NCI-H1092 (cell line): ENCODE results near the gene ACTL10.
A peak's percentile ranks its signal among the peaks of the same experiment; 100 is the strongest.
"Not testable (repeated sequence)": the region's sequence is repeated elsewhere in the genome, so short reads cannot be mapped to it uniquely, and the experiment has no call there.

Source experiments
- DNase-seq: peaks from one replicate; lab custom pipeline; 2025; lab: John Stamatoyannopoulos, UW

The ACTL10 gene

DNA sequence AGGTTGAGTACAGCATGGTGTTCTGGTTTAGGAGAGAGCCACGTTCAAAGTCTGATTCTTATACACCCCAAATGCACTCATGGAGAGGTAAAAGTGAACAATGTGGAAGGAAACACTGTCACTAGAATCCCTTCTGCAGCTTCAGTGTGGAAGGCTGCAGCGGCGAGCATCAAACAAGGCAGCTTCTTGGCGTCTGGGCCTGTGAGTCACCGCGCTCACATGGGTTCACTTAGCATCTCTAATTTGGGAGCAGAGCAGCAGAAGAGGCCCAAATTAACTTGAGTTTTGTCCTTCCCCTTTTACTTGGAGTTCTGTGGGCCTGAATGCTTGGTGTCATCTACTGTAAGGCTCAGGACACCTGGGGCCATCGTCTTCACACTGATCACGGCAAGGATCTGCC, 30.4 kb downstream of the ACTL10 start:
- DNase-seq: no peak

DNA sequence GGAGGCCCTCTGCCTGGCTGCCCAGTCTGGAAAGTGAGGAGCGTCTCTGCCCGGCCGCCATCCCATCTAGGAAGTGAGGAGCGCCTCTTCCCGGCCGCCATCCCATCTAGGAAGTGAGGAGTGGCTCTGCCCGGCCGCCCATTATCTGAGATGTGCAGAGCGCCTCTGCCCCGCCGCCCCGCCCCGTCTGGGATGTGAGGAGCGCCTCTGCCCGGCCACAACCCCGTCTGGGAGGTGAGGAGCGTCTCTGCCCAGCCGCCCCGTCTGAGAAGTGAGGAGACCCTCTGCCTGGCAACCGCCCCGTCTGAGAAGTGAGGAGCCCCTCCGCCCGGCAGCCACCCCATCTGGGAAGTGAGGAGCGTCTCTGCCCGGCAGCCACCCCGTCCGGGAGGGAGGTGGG, 32.2 kb downstream of the ACTL10 start:
- DNase-seq: not testable (repeated sequence)

DNA sequence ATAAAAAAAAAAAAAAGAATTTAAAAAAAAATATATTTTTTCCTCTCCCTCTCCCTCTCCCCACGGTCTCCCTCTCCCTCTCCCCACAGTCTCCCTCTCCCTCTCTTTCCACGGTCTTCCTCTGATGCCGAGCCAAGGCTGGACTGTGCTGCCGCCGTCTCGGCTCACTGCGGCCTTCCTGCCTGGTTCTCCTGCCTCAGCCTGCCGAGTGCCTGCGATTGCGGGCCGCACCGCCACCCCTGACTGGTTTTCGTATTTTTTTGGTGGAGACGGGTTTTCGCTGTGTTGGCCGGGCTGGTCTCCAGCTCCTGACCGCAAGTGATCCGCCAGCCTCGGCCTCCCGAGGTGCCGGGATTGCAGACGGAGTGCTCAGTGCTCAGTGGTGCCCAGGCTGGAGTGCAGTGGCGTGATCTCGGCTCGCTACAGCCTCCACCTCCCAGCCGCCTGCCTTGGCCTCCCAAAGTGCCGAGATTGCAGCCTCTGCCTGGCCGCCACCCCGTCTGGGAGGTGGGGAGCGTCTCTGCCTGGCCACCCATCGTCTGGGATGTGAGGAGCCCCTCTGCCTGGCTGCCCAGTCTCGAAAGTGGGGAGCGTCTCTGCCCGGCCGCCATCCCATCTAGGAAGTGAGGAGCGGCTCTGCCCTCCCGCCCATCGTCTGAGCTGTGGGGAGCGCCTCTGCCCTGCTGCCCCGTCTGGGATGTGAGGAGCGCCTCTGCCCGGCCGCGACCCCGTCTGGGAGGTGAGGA, 34.1 kb downstream of the ACTL10 start:
- not testable (repeated sequence) for DNase-seq

DNA sequence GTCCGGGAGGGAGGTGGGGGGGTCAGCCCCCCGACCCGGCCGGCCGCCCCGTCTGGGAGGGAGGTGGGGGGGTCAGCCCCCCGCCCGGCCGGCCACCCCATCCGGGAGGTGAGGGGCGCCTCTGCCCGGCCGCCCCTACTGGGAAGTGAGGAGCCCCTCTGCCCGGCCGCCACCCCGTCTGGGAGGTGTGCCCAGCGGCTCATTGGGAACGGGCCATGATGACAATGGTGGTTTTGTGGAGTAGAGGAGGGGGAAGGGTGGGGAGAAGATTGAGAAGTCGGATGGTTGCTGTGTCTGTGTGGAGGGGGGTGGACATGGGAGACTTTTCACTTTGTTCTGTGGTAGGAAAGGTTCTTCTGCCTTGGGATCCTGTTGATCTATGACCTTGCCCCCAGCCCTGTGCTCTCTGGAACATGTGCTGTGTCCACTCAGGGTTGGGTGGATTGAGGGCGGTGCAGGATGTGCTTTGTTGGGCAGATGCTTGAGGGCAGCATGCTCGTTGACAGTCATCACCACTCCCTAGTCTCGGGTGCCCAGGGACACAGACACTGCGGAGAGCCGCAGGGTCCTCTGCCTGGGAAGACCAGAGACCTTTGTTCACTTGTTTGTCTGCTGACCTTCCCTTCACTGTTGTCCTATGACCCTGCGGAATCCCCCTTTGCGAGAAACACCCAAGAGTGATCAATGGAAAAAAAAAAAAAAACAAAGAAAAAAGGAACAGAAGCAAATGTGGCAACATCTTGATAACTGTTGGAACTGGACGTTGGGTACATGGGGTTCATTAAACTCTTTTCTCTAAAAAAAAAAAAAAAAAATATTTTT, 35.1 kb downstream of the ACTL10 start:
- DNase-seq: no peak

DNA sequence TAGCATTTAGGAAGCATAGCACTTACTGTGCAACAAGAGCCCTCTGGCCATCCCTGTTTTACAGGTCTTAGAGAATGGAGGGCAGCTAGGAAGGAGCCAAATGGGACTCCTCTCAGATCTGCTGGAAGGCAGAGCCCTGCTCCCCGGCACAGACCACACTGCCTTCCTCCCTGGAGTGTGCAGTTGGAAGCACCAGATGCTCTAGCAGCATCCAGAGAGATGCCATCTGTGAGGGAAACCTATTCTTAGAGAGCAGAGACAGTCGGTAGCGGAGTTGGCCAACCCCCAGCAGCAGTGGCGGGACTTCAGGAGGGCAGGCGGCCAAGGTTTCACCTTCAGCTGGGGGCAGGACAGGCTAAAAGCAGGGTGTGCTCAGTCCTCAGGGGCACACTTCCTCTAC, 36.1 kb downstream of the ACTL10 start:
- peak; percentile 42 for DNase-seq

DNA sequence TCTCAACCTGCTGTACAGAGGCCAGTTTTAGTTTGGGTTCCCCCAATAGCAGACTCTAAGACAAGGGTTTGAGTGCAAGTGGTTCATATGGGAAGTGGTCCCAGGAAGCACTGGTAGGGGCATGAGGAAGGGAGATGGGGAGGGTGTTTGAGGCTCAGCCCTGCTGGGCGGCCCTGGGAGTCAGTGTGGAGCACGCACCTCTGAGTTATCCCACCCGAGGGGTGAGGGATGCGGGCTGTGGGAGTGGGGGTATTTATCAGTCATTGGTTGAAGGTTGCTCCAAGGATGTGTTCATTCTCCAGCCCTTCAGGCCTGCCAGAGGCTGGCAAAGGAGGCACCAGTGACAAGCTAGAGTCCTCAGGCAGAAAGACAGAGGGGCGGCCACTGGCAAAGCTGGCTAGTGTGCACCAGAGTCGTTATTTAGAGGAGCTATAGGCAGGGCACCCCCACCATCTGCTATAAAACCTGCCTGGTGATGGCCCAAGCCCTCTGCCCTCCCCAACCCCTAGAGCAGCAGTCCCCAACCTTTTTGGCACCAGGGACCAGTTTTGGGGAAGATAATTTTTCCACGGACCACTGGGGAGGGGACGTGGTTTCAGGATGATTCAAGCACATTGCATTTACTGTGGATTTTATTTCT, 36.9 kb downstream of the ACTL10 start:
- DNase-seq: no peak

DNA sequence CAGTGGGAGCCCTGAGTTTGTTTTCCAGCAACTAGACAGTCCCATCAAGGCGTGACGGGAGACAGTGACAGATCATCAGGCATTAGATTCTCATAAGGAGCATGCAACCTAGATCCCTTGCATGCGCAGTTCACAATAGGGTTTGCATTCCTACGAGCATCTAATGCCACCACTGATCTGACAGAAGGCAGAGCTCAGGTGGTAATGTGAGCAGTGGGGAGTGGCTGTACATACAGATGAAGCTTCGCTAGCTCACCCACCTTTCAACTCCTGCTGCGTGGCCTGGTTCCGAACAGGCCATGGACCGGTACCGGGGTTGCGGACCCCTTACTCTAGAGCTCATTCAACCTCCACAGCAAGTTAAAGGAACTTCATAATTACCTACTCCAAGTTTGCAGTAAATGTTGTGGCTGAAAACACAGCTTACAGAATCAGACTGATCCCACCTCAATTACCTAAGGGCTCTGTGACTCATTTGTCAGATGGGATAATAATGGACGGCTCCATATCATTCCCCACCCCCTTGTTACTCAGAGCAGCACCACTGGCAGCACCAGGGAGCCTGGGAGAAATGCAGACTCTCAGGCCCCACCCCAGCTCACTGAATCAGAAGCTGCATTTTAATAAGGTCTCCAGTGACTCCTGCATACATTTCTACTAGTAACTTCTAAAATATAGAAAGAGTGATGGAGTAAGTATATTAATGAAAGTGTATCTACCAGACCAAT, 37.6 kb downstream of the ACTL10 start:
- DNase-seq: no peak

DNA sequence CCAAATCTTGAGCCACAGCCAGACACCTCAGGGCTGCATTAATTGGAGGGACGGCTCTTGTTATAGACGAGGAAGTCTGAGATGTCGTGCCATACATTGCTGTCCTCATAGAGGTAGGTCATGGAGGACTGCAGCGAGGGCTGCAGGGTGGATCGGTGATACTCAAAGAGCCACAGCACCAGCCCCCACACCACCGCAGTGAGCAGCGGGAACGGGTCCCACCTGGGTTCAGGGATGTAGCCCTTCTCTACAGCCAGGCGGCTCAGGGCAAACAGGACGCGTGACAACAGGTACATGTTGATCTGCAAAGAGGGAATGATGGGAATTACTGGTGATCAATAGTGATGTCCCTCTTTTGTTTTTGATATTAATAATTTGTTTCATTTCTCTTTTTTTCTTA, 40.9 kb downstream of the ACTL10 start:
- no peak for DNase-seq

DNA sequence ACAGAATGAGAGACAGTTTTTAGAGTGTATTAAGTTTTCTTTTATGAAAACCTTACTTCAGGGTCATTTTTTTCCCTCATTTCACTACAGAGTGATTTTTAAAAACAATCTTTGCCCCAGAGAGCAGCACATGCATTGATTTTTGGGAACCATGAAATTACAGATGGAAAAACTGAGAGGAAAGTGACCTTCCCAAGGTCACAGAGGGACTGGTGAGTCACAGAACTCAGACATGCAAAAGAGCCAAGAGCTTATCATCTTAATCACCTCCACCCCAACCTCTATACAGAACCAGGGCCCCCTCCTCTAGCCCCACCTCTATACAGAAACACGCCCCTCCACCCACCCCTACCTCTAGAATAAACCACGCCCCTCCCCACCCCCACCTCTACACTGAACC, 42.7 kb downstream of the ACTL10 start:
- DNase-seq: no peak

DNA sequence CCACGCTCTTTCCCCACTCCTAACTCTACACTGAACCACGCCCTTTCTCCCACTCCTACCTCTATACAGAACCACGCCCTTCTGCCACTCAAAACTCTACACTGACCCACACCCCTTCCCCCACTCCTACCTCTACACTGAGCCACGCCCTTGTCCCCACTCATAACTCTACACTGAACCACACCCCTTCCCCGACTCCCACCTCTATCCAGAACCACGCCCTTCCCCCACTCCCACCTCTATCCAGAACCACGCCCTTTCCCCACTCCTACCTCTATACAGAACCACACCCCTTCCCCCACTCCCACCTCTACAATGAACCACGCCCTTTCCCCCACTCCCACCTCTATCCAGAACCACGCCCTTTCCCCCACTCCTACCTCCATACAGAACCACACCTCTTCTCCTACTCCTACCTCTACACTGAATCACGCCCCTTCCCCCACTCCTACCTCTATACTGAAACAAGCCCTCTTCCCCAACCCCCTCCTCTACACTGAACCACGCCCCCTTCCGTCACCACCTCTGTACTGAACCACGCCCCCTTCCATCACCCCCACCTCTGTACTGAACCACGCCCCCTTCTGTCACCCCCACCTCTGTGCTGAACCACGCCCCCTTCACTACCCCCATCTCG, 43.3 kb downstream of the ACTL10 start:
- DNase-seq: no peak

DNA sequence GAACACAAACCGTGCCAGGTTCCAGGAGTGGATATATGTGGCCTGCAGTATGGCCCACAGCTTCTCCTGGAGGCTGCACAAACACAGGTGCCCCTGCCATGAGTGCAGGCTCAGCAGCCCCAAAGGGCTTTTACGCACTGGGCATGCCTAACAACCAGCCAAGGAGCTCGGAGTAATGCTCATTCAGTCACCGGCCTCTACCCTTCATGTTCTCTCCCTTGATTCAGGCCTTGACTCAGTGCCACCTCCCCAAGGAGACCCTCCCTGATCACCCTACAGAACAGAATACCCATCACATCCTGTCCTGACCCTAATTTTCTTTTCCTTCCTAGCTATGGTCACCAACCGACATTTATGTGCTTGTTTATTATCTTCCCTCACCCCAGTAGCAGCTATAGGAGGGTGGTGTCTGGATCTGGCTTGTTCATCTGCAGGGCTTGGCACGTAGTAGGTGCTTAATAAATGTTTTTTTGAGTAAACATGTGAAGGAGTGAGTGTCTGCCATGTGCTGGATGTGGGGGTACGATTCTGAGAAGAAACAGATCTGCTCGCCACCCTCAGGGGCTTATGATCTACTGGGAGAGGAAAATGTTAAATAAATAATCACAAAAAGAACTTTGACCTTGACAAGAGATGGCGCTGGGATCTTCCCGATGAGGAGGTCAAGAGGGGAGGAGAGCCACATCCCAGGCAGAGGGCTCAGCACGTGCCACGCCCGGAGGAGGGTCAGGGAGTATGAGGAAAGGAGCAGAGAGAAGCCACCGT, 44.1 kb downstream of the ACTL10 start:
- DNase-seq: no peak

DNA sequence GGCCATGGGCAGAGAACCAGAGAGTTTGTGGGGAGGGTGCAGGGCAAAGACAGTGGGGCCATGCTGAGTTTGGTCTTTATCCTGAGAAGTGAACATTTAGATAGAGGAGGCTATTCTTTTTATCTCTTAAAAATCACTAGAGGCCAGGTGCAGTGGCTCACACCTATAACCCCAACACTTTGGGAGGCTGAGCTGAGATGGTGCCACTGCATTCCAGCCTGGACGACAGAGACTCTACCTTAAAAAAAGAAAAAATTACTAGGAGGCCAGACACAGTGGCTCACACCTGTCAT, 44.6 kb downstream of the ACTL10 start:
- no peak for DNase-seq

DNA sequence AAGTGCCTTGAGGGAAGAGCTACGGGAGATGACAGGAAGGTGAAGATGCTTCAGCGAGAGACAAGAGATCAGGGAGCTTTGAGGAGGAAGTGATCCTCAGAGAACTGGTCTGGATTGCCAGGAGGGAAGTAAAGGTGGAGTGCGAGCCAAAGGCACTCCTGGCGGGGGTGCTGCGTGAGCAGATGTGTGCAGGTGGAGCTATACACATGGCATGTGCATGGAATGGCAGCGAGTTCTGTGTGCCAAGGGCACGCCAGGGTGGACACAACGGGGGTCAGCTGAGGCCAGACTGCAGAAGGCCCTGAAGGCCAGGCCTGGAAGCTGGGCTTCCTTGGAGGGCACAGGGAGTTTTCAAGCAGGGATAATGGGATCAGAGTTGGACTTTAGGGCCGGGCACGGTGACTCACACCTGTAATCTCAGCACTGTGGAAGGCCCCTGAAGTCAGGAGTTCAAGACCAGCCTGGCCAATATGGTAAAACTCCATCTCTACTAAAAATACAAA, 47.2 kb downstream of the ACTL10 start:
- DNase-seq: no peak

DNA sequence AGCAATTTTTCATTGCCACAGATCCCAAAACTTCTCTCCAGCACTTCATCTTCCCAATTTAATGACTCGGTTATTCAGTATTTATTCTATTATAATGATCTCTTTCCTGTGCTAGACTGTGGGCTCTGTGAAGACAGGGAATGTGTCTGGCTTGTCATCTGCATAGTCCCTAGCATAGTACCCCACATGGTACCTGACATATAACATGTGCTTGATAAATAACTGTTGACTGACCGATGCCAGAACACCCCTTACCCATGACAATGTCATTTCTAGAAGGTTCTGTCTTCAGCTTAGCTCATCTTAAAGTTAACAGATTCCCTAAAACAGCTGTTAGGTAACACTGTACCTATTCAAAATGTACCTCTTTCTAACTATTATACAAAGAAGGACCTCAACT, 49.8 kb downstream of the ACTL10 start:
- DNase-seq: no peak
